ENCODE results near the gene MARCHF5. TPM values are rescaled to one million over a fixed set of nuclear protein-coding genes. Genes with fewer than 3 reads are reported as not detected.

MARCHF5 gene
- total and polyA plus RNA-seq, 2 of the 8 experiments (the other 6 are each of a cell fraction or from before 2014, with no cell fraction given) = 8.7 to 26.8 TPM

DNA sequence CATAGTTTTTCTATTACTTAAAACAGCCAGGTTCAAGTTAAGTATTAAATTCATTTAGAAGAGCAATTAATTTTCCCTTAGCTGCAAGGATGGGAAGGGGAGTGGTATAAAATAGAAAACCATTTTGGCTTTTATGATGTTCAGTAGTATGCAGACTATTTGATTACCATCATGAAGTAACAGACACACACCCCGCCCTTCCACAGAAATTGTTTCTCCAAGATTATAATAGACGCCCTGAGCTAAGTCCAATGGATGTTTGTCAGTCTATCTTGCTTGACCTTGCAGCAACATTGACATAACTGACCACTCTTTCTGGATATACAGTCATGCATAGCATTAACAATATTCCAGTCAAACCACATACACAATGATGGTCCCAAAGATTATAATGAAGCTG lies 42.4 kb upstream of the MARCHF5 start:
- 88% methylated on average over 2 of the region's 2 CpGs; no CpG with 5 or more reads in 1 of the 2 experiments for WGBS, 2 experiments (ENCODE audit: extremely low coverage in 1 of 2, insufficient coverage in 1 of 2, insufficient read length in 1 of 2, insufficient replicate concordance in 2 of 2, low coverage in 1 of 2, low lambda C conversion rate in 2 of 2, missing lambda C conversion rate in 1 of 2)
- H3K9ac ChIP-seq (replicated peaks in 1 of 4; ENCODE audit: extremely low read depth in 1 of 4, low read depth in 3 of 4, low read length in 3 of 4) = no peak overlapping the region

More for the DNA sequence above, 42.4 kb upstream of the MARCHF5 start:
- Histone ChIP-seq H4K91ac (replicated peaks; ENCODE audit: insufficient read length, low read length) (no peak overlapping the region), H2BK15ac (ENCODE audit: low read length) (no peak overlapping the region), H2BK12ac (ENCODE audit: low read depth, low read length) (no peak overlapping the region), H3K23me2 (ENCODE audit: low read depth, low read length) (no peaks in the 10 kb centered on the region), H2BK120ac (replicated peaks; ENCODE audit: low read depth, low read length) (no peak overlapping the region), H3K79me2 (ENCODE audit: control insufficient read depth in 1 of 2, insufficient read depth in 2 of 2, low read length in 2 of 2) (no peaks in the 10 kb centered on the region), H3K14ac (ENCODE audit: insufficient read length) (no peak overlapping the region), H3K18ac (ENCODE audit: extremely low read depth, low read length) (no peak overlapping the region), H2BK20ac (ENCODE audit: low read length) (no peak overlapping the region), H2AK5ac (ENCODE audit: low read depth, low read length) (no peak overlapping the region), H3K4me2 (ENCODE audit: insufficient read depth in 1 of 2, low read depth in 2 of 2, low read length in 2 of 2) (no peak overlapping the region), H3K23ac (ENCODE audit: insufficient read length) (no peak overlapping the region), H3K4me1 (replicated peaks in 1 of 4; ENCODE audit: control insufficient read depth in 3 of 4, insufficient read depth in 4 of 4, low read length in 3 of 4) (peaks cover 0 to 2% (median 0%) of the 10 kb centered on the region in 4 experiments; a peak in 1 of 7 replicates), H3K36me3 (ENCODE audit: control insufficient read depth in 2 of 4, insufficient read depth in 4 of 4, low read length in 3 of 4) (no peaks in the 10 kb centered on the region), H2AFZ (ENCODE audit: low read length) (no peak overlapping the region), H3K27ac (ENCODE audit: low read depth, low read length) (no peak overlapping the region), H4K5ac (ENCODE audit: insufficient read length, low read depth, low read length) (no peak overlapping the region), H3K4ac (replicated peaks; ENCODE audit: insufficient read length, low read depth, low read length) (no peak overlapping the region), H4K20me1 (replicated peaks in 1 of 2; ENCODE audit: control insufficient read depth in 1 of 2, insufficient read depth in 2 of 2, low read length in 2 of 2) (no peaks in the 10 kb centered on the region), H3K9me3 (ENCODE audit: insufficient read depth in 2 of 2, low read depth in 1 of 2, low read length in 1 of 2) (no peaks in the 10 kb centered on the region), H2BK5ac (ENCODE audit: low read depth, low read length) (no peak overlapping the region), H3K4me3 (ENCODE audit: extremely low read depth in 1 of 4, insufficient read depth in 2 of 4, low read depth in 3 of 4, low read length in 4 of 4) (no peak overlapping the region), H3K27me3 (replicated peaks in 1 of 4; ENCODE audit: control insufficient read depth in 3 of 4, extremely low read depth in 1 of 4, insufficient read depth in 3 of 4, low read length in 3 of 4) (no peaks in the 10 kb centered on the region), H3K79me1 (ENCODE audit: low read depth, low read length) (no peaks in the 10 kb centered on the region), H4K8ac (ENCODE audit: extremely low read depth, insufficient read depth, low read length) (no peak overlapping the region), H3K56ac (replicated peaks; ENCODE audit: insufficient read length, low read depth, low read length) (no peak overlapping the region)
- ChIA-PET CTCF (ENCODE audit: partially characterized antibody) (interaction anchor here (0.7 to 2.0 kb wide), 4 partner anchors 42 to 1461 kb away, joined by 3 to 7 read pairs (median 3); partner anchors contain the start of genes CPEB3 and MARCHF5), POLR2A (ENCODE audit: partially characterized antibody) (no interaction called here)
- TF ChIP-seq CEBPB (IDR thresholded peaks at IDR 0.05; ENCODE audit: low read depth, low read length) (no peak), GTF2F1 (IDR thresholded peaks at IDR 0.05; ENCODE audit: borderline replicate concordance, low read depth, low read length) (no peak), RNF2 (IDR thresholded peaks at IDR 0.05; ENCODE audit: borderline replicate concordance, low read depth, low read length, missing control alignments, poor library complexity, severe bottlenecking) (no peak), JUN (IDR thresholded peaks at IDR 0.05; ENCODE audit: low read depth, low read length) (no peak), SAP30 (IDR thresholded peaks at IDR 0.05; ENCODE audit: insufficient read depth, insufficient replicate concordance, low read length) (no peak), BCL11A (IDR thresholded peaks at IDR 0.05; ENCODE audit: low read depth in 2 of 2, low read length in 2 of 2) (no peak), PHF8 (conservative IDR thresholded peaks at IDR 0.05; ENCODE audit: low read depth, low read length) (no peak)
- TF ChIP-seq, protein P1, sequence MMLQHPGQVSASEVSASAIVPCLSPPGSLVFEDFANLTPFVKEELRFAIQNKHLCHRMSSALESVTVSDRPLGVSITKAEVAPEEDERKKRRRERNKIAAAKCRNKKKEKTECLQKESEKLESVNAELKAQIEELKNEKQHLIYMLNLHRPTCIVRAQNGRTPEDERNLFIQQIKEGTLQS (IDR thresholded peaks at IDR 0.05; ENCODE audit: insufficient read depth, low read depth, low read length) = no peak
- FAIRE-seq = no peak
- DNase-seq (ENCODE audit: low read depth in 1 of 2, low spot score in 2 of 2) = no peak

Measured in H1 (cell line).